HG03060 (cell line): ENCODE results near the gene SYT11.

Experiments used
- ATAC-seq: cut with Tn5 transposase; IDR thresholded peaks from one replicate; pipeline ENCODE4 v1.9.1; 2021; ENCODE audit warnings: low read depth, moderate number of reproducible peaks; ENCODE audit not compliant: unreplicated experiment

The SYT11 gene

DNA sequence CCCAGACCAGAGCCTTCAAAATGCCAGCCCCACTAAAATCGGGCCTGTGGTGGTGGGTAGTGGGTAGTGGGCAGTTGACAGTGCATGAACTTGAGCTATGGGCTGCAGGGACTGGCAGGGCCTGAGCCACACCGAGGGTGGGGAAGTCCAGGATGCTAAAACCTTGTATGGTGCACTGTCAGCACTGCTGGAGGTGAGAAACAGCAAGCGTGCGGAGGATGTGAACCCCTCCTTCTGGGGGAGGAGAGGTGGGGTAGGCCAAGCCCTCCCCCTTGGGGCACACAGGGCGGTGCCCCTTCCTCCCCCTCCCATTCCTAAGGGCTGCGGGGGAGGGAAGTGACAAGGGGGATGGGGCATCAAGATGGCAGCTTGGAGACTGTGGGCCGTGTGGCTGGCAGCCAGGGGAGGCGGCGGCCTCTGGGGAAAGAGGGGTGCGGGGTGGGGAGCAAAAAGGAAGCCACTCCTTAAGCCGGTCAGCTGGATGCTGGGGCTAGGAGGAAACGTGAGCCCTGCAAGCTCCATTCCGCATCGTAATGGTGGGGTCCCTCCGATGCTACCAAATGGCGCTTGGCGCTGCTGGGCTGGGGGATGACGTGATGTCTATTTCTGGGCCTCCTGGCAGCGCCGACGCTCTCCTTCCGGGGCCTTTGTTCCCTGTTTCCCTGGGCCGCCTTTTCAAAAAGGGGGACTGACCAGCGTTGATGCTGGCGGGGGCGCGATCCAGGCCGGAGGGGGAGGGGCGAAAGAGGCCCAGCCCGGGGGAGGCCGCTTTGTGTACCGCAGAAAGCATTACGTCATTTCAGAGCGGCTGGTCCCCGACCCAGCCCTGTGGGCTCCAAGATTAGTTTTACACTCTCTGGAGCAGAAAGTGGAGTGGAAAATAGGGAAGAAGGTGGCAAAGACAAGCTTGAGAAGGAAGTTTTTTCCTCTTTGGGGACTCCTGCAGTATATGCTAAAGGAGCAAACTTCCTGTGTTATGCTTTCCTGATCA lies 809 bp downstream of the SYT11 start:
- ATAC-seq = no peak

DNA sequence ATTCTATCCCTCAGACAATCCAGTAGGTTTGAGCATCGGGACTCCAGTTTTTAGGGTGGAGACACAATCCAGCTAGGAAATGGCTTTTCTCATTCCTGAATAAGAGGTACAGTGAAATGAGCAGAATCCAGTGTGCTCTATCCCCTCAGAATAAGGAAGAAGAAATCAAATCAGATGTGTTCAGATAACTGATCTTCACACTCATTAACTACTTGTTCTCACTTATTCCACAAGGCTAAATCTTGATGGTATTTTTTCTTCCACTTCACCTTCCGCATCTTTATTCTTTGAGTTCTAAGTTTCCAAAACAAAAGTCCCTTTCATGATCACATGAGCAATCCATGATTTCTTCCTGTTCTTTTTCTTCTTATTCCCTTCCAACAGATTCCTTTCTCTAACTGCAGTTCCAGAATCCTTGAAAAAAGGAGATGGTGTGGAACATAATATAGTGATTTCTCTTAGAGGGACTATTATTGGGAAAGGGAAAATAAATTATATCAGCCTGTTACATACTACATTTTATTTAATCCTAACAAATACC lies 1.7 kb downstream of the SYT11 start:
- ATAC-seq = no peak

DNA sequence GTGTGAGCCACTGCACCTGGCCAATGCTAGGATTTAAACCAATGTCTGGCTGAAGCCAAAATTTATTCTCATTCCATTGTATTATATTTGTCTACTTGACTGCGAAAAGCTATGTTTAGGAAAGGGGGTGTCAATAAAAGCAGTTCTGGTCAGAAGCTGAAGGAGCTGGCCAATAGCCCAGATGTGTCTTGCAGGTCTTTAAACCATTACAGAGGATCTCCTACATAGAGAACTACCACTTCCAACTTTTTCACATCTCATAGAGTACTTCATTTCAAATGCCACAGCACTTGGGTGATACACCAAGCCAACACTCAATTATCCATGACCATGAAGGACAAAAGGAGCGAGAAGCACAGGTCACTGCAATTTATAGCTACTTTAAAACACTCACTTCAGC lies 2.5 kb downstream of the SYT11 start:
- no peak for ATAC-seq

DNA sequence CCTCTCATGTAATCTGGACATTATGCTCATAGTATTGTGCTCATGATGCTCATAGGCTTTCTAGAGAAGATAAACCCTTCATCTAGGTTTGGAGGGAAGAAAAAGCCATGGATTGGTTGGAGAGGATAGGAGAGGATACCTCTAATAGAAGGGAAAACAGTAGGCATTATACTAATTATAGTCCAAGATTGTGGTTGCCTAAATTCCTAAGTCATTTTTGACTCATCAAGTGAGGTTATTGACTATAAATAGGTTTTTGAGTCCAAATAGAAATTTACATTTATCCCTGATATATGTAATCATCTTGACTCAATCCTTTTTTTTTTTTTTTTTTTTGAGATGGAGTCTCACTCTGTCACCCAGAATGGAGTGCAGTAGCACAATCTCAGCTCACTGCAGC lies 5.0 kb downstream of the SYT11 start:
- no peak for ATAC-seq

DNA sequence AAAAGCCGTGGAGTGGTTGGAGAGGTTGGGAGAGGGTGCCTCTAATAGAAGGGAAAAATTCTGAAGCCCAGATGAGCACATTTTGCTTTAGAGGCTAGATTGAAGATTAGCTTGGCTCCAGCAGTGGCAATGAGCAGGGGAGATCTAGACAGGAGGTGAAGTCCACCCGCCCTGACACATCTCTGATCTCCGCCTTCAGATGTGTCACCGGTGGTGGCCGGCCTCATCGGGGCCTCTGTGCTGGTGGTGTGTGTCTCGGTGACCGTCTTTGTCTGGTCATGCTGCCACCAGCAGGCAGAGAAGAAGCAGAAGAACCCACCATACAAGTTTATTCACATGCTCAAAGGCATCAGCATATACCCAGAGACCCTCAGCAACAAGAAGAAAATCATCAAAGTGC lies 8.4 kb downstream of the SYT11 start:
- no peak for ATAC-seq

DNA sequence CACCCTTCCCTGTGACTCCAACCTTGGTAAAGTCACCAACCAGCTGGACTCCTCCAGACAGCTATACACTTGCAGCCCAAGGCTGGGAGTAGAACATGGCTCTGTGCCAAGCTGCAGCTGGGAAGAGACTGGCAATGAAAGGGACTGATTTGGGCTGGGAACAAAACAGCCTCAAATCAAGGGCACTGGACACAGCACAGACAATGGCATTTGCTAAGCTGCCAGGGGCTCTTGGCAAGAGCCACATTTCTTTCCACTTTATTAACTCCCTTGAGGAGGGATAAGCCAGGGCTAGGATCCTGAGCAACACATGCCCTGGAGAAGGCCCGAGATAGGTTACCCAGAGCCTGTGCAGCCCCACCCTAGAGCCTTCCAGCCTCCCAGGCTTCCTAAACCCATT lies 12.0 kb downstream of the SYT11 start:
- ATAC-seq = no peak

DNA sequence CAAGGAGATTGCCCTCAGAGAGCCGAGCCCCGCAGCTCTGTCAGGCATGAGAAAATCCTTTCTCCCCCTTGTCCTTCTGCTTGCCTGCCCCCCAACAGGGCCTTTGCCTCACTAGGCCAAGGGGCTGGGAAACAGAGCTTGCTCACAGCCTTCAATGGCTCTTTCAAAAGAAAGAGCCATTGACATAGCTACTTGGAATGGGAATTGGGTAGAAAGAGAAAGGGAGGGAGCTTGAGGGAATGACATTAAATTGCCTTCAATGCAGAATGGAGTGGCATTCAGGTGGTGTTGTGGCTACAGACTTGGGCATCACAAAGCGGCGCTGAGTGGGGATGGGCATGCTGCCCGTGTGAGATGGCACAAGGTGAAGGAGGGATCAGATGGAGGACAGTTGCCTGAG lies 13.2 kb downstream of the SYT11 start:
- no peak for ATAC-seq

DNA sequence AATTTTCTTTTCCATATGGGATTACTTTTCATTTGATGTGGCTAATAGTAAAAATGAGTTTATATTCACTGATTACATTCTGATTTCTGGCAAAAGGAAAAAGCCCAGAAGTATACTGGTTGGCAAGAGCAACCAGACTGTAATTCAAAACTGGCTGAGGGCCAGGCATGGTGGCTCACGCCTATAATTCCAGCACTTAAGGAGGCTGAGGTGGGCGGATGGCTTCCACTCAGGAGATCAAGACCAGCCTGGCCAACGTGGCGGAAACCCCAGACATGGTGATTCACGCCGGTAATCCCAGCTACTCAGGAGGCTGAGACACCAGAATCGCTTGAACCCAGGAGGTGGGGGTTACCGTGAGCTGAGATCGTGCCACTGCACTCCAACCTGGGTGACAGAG lies 14.5 kb downstream of the SYT11 start:
- no peak for ATAC-seq

DNA sequence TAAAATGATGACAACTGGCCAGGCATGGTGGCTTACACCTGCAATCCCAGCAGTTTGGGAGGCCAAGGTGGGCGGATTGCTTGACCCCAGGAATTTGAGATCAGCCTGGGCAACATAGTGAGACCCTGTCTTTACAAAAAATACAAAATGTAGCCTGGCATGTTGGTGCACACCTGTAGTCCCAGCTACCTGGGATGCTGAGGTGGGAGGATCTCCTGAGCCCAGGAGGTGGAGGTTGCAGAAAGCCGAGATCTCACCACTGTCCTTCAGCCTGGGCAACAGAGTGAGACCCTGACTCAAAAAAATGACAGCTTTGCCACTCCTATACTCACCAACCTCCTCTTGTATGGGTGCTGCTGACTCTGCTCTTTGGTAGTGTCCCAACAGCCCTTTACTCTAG lies 18.6 kb downstream of the SYT11 start:
- ATAC-seq = no peak

DNA sequence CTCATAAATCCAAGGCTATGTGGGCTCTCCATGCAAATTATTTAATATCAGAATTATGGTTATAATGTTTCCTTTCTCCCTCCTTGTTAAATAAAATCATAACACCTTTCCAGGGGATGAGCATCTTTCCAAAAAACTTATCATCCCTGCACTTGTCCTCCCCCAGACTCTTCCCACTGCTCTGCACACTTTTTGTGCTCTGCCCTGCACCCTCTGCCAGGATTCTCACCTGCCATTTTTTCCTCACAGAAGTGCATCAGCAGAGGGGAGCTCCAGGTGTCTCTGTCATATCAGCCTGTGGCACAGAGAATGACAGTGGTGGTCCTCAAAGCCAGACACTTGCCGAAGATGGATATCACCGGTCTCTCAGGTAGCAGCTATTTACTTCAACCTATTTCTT lies 20.9 kb downstream of the SYT11 start:
- ATAC-seq = no peak

DNA sequence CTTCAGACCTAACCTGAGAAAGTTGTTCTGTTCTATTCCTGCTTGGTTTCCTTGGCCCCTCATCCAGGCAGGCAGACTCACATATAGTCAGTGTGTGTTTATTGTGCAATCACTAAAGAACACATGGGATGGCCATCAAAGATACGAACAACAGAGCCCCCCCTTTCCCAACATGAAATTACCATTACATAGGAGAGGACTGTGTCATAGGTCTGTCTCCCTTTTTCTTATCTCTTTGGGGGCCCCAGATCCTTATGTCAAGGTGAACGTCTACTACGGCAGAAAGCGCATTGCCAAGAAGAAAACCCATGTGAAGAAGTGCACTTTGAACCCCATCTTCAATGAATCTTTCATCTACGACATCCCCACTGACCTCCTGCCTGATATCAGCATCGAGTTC lies 21.6 kb downstream of the SYT11 start:
- no peak for ATAC-seq

DNA sequence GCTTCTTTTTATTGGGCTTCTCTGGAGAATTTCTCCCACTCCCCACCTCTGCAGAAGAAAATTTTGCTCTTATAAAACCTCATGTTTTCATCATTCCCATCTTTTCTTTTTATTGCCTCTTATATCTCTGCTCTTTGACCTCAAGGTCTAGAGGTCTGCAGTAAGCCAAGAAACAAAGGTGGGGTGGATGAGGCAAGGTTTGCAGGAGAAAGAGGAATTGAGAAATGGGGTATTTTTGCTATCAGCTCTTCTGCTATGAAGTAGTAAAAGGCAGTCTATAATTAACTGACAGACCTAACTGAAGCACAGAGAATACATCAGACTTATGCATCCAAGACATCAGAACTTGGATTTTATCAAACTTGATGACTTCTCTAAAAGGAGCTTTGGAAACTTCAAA lies 22.9 kb downstream of the SYT11 start:
- no peak for ATAC-seq

DNA sequence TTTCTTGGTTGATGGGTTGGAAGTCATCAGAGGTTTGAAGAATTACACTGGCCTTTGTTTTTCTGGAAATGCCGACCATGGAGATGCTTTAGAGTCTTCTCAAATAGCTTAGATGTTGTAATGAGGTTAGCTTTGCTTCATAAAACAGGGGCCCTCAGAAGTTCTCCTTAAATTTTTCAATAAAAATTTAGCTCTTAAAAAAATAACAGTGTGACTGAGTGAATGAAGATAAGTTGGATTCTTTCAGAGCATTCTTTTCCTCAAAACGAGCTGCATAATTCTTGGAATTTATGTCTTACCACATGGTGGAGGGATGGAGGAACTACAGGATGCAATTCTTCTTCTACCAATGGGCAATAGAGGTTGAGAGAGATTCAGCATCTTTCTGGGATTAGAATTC lies 23.4 kb downstream of the SYT11 start:
- no peak for ATAC-seq

DNA sequence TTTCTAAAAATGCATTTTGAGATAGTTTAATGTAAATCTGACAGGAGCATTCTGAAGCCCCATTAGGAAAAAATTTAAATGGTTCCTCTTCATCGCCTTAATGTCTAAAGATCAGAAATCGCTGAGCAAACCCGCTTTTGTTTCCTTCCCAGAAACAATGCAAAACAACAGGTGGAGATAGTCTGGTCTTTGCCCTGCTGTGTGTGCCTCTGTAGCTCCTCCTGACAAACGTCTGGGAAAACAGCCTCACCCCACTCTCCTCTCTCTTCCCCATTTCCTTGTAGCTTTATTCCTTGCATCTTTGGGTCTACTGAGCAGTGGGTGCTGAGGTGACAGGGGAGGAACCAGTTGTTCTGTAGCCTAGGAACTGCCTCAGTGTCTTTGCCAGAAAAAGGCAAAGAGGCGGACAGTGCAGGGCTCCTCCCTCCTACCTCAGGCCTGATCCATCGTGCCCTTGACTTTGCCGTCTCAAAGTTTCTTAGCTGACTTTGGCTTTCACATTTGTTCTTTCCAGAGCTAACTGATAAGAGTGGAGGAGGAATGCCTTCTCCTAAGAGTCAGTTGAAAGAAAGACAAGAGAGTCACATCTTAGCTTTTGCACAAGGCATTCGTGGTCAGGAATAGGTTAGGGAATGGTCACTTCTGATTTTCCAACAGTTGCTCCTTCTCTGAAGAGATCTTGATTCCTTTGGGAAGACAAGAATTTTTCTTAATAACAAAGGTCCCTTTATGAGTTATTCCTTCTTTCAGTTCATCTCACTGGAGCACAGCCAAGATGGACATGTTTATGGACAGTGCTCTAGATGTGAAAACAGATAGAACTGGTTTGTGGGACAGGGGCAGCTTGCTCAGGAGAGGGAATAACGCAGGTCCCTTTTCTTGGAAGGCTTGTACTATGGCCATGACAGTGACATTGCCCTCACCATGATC lies 24.9 kb downstream of the SYT11 start:
- no peak for ATAC-seq

DNA sequence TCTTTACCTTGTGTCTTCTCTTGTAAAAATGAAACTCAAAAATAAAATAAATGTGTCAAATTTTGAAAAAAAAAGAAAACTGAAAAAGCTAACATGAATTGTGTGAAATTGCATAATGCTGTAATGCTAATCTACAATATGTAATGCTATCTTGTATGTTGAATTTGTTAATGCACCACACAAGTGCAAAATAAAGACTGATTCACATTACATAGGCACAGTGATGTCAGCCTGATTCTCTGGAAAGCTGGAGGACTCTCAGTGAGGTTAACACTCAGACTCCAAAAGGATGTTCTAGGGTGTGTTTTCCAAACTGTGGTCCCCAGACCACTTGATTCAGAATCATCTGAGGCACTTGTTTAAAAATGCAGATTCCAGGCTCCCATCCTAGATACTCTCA lies 25.6 kb downstream of the SYT11 start:
- ATAC-seq = no peak

DNA sequence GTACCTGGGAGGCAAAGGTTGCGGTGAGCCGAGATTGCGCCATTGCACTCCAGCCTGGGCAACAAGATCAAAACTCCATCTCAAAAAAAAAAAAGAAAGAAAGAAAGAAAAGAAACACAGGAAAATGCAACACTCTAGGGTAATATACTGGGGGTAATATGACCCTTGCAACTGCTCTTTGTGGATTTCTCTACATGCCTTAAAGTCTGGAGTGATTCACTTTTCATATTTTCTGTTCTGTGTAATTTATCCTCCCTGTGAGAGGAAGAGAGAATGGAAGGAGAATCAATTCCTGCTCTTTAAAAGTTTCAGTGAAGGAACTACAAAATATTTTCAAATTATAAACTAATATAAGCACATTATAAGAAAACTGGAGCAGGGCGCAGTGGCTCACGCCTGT lies 29.1 kb downstream of the SYT11 start:
- ATAC-seq = no peak

DNA sequence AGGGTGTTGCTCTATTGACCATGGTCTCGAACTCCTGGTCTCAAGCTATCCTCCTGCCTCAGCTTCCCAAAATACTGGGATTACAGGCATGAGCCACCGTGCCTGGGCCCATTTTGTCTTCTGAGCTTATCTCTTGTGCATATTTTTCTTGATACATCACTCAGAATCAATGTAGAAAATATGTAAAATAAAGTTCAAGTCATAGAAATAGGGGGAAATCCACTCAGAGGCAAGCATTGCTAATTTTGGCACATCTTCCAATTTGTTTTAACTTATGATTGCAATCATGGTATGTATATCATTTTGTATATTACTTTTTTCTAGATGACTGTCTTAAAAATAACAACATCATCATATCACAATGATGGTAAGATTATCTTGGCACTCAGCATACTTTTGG lies 30.2 kb downstream of the SYT11 start:
- no peak for ATAC-seq

DNA sequence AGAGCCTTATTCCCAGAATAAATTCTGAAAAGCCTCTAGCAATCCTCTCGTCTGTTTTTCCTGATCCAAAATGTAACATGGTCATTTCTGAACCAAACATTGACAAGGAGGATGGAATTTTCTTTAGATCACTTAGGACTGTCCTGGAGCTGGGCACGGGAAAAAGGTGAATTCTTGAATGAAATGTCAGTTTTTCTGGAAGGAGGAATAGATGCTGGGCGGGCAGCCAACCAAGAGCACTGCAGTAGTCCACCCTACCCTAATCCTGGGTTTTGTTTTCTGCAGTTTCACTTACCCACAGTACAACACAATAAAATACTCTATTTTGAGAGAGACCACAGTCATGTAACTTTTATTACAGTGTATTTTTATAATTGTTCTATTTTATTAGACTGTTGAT lies 30.9 kb downstream of the SYT11 start:
- ATAC-seq = no peak

DNA sequence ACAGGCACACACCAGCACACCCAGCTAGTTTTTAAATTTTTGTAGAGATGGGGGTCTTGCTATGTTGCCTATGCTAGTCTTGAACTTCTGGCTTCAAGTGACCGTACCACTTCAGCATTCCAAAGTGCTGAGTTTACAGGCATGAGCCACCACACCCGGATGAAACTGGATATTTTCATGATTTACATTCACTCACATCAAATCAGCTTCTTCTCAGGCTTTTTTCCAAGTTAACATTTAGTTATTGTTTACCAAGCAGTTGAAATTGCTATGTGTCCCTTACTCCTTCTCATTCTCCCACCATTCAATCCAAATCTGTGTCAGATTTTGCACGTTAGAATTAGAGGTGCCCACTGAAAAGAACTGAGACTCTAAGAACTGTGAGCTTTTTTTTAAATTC lies 33.4 kb downstream of the SYT11 start:
- ATAC-seq = no peak

DNA sequence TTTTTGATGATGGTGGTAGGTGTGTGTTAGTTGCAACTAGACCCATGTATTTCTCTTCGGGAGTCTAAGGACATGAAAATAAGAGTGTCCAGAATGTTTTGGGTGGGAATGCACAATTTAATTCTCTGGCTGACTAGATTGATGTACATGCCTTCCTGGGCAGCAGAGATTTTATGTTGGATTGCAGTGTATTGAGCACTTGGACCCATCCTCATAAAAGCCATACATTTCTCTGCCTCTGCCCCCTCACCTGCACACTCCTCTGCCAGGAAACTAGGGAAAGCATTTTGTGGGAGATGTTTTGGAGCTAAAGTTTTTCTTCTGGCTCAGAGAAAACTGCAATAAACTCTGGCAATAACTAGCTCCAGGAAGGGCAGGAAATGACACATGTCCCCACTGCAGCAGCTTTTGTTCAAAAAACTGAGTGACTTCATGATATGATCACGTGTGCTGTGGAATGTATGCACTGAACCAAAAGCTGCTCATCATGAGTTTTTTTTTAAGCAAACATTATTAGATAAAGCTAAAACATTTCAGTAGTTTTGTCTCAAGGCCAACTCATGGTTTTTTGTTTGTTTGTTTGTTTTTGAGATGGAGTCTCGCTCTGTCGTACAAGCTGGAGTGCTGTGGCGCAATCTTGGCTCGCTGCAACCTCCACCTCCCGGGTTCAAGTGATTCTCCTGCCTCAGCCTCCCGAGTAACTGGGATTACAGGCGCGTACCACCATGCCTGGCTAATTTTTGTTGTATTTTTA lies 34.2 kb downstream of the SYT11 start:
- no peak for ATAC-seq
